Measurements from ENCODE around the gene PRKCH. TPM values are rescaled to one million over a fixed set of nuclear protein-coding genes. Genes with fewer than 3 reads are reported as not detected.

PRKCH gene
- total and polyA plus RNA-seq, 2 experiments from 2014 or later, result 2.4 to 3.5 TPM

DNA sequence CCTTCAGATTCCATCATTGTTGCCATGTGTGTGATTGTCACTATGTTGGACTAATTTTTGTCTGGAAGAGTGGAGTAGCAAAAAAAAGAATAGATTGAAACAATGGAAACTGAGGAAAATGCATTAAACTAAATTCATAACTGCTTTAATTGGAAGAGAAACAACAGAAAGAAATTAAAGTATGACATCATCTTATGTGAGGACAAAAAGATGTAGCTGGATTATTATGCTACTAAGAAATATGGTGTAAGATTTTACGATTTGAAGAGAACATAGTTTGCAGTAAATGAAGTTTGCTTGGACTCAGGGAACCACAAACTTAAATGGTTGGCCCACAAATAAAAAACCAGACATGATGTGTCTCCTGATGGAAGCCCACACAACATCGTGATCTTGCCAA is 76.8 kb downstream of the PRKCH start:
- Histone ChIP-seq H3K36me3 (ENCODE audit: low read depth) (no peaks in the 10 kb centered on the region), H4K20me1 (ENCODE audit: insufficient read depth) (no peaks in the 10 kb centered on the region), H2AFZ (no peak overlapping the region), H3F3A (ENCODE audit: insufficient read depth) (no peaks in the 10 kb centered on the region), H3K4me3 (no peak overlapping the region), H3K4me1 (ENCODE audit: insufficient read depth) (no peaks in the 10 kb centered on the region), H3K9me3 (ENCODE audit: low read depth) (no peaks in the 10 kb centered on the region), H3K27me3 (replicated peaks; ENCODE audit: insufficient read depth) (peaks cover 29% of the 10 kb centered on the region; the same call in 1 of the 2 replicates), H3K9me2 (ENCODE audit: insufficient read depth) (no peaks in the 10 kb centered on the region), H3K27ac (no peak overlapping the region), H3K4me2 (ENCODE audit: unreplicated experiment) (no peak overlapping the region), H3K9ac (no peak overlapping the region), H3K79me2 (ENCODE audit: insufficient read depth) (no peaks in the 10 kb centered on the region)
- in situ Hi-C loops (cut with MboI), result no loop called here
- WGBS, 2 experiments (ENCODE audit: low coverage in 1 of 2, low lambda C conversion rate in 2 of 2, missing lambda C conversion rate in 2 of 2), result 39 to 41% methylated on average over 2 of the region's 2 CpGs
- no peak for DNase-seq
- TF ChIP-seq EZH2 (IDR thresholded peaks at IDR 0.05; ENCODE audit: insufficient read depth, poor library complexity, severe bottlenecking) (no peak), EZH2phosphoT487 (IDR thresholded peaks at IDR 0.05; ENCODE audit: insufficient read depth, low read depth) (no peak)

DNA sequence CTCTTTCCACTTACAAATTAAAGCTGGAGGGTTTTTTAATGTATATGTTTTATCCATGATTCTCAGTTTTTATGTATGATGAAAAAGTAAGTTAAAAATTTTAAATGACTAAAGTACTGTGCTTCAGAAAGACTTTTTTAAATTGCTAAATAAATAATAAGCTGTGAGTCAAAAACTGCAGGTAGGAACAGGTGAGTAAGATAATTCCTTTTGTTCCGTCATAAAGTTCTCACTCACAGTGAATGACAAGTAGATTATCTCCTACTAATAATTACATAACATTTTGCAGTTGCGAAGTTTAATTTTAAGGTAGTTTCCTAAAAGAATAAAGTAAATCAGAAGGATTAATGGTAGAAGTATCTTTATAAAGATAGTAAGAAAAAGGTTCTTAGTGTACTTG is 78.0 kb downstream of the PRKCH start:
- peaks cover 24% of the 10 kb centered on the region; the same call in 1 of the 2 replicates for H3K27me3 ChIP-seq (replicated peaks; ENCODE audit: insufficient read depth)
- no peaks in the 10 kb centered on the region for H3K9me2 ChIP-seq (ENCODE audit: insufficient read depth)
- no peaks in the 10 kb centered on the region for H3K9me3 ChIP-seq (ENCODE audit: low read depth)

DNA sequence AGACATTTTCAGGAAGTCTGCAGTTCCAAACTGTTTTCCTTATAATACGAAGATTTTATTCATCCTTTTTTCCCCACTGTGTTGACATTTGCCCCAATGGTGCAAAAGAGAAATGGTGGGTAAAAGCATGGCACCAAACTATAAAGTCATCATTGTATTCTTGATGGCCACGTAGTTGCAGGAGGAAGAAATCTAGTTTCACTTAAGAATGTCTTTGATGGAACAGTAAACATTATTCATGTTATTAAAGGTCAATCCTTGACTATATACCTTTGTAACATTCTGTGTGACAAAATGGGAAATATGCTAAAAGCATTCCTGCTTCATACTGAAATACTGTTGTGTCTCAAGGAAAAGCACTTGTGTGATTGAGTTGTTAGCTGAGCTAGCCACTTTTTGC is 80.1 kb downstream of the PRKCH start:
- H2AFZ ChIP-seq, result no peak overlapping the region
- H3K4me2 ChIP-seq (ENCODE audit: unreplicated experiment), result no peak overlapping the region
- no peak for DNase-seq
- H3K9me3 ChIP-seq (ENCODE audit: low read depth), result no peaks in the 10 kb centered on the region
- no peaks in the 10 kb centered on the region for H4K20me1 ChIP-seq (ENCODE audit: insufficient read depth)
- 31 to 38% methylated on average over 2 of the region's 2 CpGs for WGBS, 2 experiments (ENCODE audit: low coverage in 1 of 2, low lambda C conversion rate in 2 of 2, missing lambda C conversion rate in 2 of 2)
- H3K79me2 ChIP-seq (ENCODE audit: insufficient read depth), result no peaks in the 10 kb centered on the region
- H3K9ac ChIP-seq, result no peak overlapping the region
- H3K9me2 ChIP-seq (ENCODE audit: insufficient read depth), result no peaks in the 10 kb centered on the region
- no peaks in the 10 kb centered on the region for H3K4me1 ChIP-seq (ENCODE audit: insufficient read depth)
- no peaks in the 10 kb centered on the region for H3F3A ChIP-seq (ENCODE audit: insufficient read depth)
- peaks cover 20% of the 10 kb centered on the region for H3K27me3 ChIP-seq (replicated peaks; ENCODE audit: insufficient read depth)
- TF ChIP-seq EZH2 (IDR thresholded peaks at IDR 0.05; ENCODE audit: insufficient read depth, poor library complexity, severe bottlenecking), result no peak
- no peak for TF ChIP-seq EZH2phosphoT487 (IDR thresholded peaks at IDR 0.05; ENCODE audit: insufficient read depth, low read depth)
- no peaks in the 10 kb centered on the region for H3K36me3 ChIP-seq (ENCODE audit: low read depth)
- H3K4me3 ChIP-seq, result no peak overlapping the region
- no peak overlapping the region for H3K27ac ChIP-seq
- in situ Hi-C loops (cut with MboI), result no loop called here

More for the DNA sequence above, 78.0 kb downstream of the PRKCH start:
- TF ChIP-seq EZH2phosphoT487 (IDR thresholded peaks at IDR 0.05; ENCODE audit: insufficient read depth, low read depth) (no peak), EZH2 (IDR thresholded peaks at IDR 0.05; ENCODE audit: insufficient read depth, poor library complexity, severe bottlenecking) (no peak)
- Histone ChIP-seq H3K4me3 (no peak overlapping the region), H4K20me1 (ENCODE audit: insufficient read depth) (no peaks in the 10 kb centered on the region), H3K9ac (no peak overlapping the region), H3K36me3 (ENCODE audit: low read depth) (no peaks in the 10 kb centered on the region), H3K27ac (no peak overlapping the region), H3K4me1 (ENCODE audit: insufficient read depth) (no peaks in the 10 kb centered on the region), H3K4me2 (ENCODE audit: unreplicated experiment) (no peak overlapping the region), H2AFZ (no peak overlapping the region), H3K79me2 (ENCODE audit: insufficient read depth) (no peaks in the 10 kb centered on the region), H3F3A (ENCODE audit: insufficient read depth) (no peaks in the 10 kb centered on the region)
- in situ Hi-C loops (cut with MboI), result no loop called here
- DNase-seq, result no peak
- WGBS, 2 experiments (ENCODE audit: low coverage in 1 of 2, low lambda C conversion rate in 2 of 2, missing lambda C conversion rate in 2 of 2), result 77 to 83% methylated on average over 2 of the region's 2 CpGs

DNA sequence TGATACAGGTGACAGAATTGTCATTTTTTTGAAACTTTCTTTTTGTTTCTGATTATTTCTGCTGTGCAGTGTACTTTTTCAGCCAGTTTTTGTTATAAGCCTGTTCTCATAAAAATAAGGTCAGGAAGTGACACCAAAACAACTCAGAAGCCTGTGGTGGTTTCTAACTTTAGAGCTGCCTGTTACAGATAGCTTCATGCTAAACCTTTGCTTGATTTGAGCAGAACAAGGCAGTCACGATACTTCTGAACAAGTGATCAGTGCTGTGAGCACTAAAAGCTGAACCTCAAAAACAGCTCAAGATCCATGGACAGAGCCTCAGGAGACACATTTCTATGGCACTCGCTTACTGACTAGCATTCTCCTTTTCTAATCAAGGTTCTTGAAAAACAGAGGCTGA is 82.0 kb downstream of the PRKCH start:
- no peaks in the 10 kb centered on the region for H4K20me1 ChIP-seq (ENCODE audit: insufficient read depth)
- no peak overlapping the region for H3K4me3 ChIP-seq
- no peak overlapping the region for H3K27ac ChIP-seq
- H2AFZ ChIP-seq, result no peak overlapping the region
- 47 to 59% methylated on average over 2 of the region's 2 CpGs for WGBS, 2 experiments (ENCODE audit: low coverage in 1 of 2, low lambda C conversion rate in 2 of 2, missing lambda C conversion rate in 2 of 2)
- no peaks in the 10 kb centered on the region for H3K36me3 ChIP-seq (ENCODE audit: low read depth)
- H3K27me3 ChIP-seq (replicated peaks; ENCODE audit: insufficient read depth), result peaks cover 26% of the 10 kb centered on the region
- TF ChIP-seq EZH2phosphoT487 (IDR thresholded peaks at IDR 0.05; ENCODE audit: insufficient read depth, low read depth) (no peak), EZH2 (IDR thresholded peaks at IDR 0.05; ENCODE audit: insufficient read depth, poor library complexity, severe bottlenecking) (no peak)
- no peaks in the 10 kb centered on the region for H3K79me2 ChIP-seq (ENCODE audit: insufficient read depth)
- H3K9me2 ChIP-seq (ENCODE audit: insufficient read depth), result no peaks in the 10 kb centered on the region
- DNase-seq, result no peak
- no peak overlapping the region for H3K9ac ChIP-seq
- H3K9me3 ChIP-seq (ENCODE audit: low read depth), result no peaks in the 10 kb centered on the region
- H3K4me2 ChIP-seq (ENCODE audit: unreplicated experiment), result no peak overlapping the region
- in situ Hi-C loops (cut with MboI), result no loop called here
- H3F3A ChIP-seq (ENCODE audit: insufficient read depth), result no peaks in the 10 kb centered on the region
- no peaks in the 10 kb centered on the region for H3K4me1 ChIP-seq (ENCODE audit: insufficient read depth)

DNA sequence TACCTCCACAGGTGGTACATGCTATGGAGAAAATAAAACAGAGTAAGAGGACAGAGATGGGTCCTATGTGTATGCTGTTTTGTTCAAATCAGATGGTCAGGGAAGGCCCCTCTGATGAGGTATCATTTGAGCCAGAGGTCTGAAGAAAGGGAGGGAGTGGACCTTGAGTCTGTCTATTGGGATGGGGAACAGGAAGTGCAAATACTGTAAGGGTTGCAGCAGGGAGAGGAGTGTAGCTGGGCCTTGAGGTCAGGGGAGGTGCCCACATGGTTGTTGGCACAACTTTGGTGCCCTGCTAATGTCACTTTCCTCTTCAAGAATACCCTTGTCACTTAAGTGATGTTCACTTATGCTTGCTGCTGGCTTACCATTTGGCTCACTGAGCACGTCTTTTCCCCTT is 83.3 kb downstream of the PRKCH start:
- 21 to 26% methylated on average over 1 of the region's 1 CpG for WGBS, 2 experiments (ENCODE audit: low coverage in 1 of 2, low lambda C conversion rate in 2 of 2, missing lambda C conversion rate in 2 of 2)
- in situ Hi-C loops (cut with MboI), result no loop called here
- DNase-seq, result no peak

More for the DNA sequence above, 83.3 kb downstream of the PRKCH start:
- Histone ChIP-seq H3K4me2 (ENCODE audit: unreplicated experiment) (no peak overlapping the region), H3K4me3 (no peak overlapping the region), H3K36me3 (ENCODE audit: low read depth) (no peaks in the 10 kb centered on the region), H4K20me1 (ENCODE audit: insufficient read depth) (no peaks in the 10 kb centered on the region), H3K27me3 (replicated peaks; ENCODE audit: insufficient read depth) (peaks cover 14% of the 10 kb centered on the region), H3K4me1 (ENCODE audit: insufficient read depth) (no peaks in the 10 kb centered on the region), H3F3A (ENCODE audit: insufficient read depth) (no peaks in the 10 kb centered on the region), H3K9me3 (ENCODE audit: low read depth) (no peaks in the 10 kb centered on the region), H3K9ac (no peak overlapping the region), H2AFZ (no peak overlapping the region), H3K9me2 (ENCODE audit: insufficient read depth) (no peaks in the 10 kb centered on the region), H3K79me2 (ENCODE audit: insufficient read depth) (no peaks in the 10 kb centered on the region), H3K27ac (no peak overlapping the region)
- TF ChIP-seq EZH2phosphoT487 (IDR thresholded peaks at IDR 0.05; ENCODE audit: insufficient read depth, low read depth), result no peak

Measured in GM23248 (cell line).